Measurements from ENCODE around the gene NUAK1.

Gene NUAK1

GRCh38 chr12:106013941-106014340, 124.8 kb downstream of the NUAK1 start:
- in situ Hi-C loops (cut with MboI; ENCODE audit: low sequenced_read_pairs): no loop called here

All from hTERT RPE-1 (cell line).